HepG2 (cell line): ENCODE results near the gene DMAP1. TPM values are rescaled to one million over a fixed set of nuclear protein-coding genes. Genes with fewer than 3 reads are reported as not detected.
A peak's percentile ranks its signal among the peaks of the same experiment; 100 is the strongest.

ENCODE experiments used
- ADNP ChIP-seq: sonication (generic); formaldehyde crosslinking; IDR thresholded peaks from 2 replicates; pipeline ENCODE4 v1.4.0; 2020; ENCODE audit warnings: missing genetic modification reagents
- ARID2 ChIP-seq: sonication (generic); formaldehyde crosslinking; IDR thresholded peaks from 2 replicates; pipeline ENCODE4 v1.8.1; 2022; ENCODE audit warnings: mild to moderate bottlenecking, missing genetic modification reagents, borderline replicate concordance
- RFX1 ChIP-seq: fragments of 450-650 bp; IDR thresholded peaks from 2 replicates; pipeline ENCODE4 v1.6.1; 2017
- polyA plus RNA-seq, 8 experiments: library from polyadenylated mRNA; depleted of rRNA in 3 of 8; stranded (reverse) in 7 of 8; unstranded in 1 of 8; fragments of >200 nt; fragmentation: Illumina TruSeq in 4 of 8; extraction: Trizol in 4 of 8; gene quantifications; 2 replicates each; pipeline versions ENCODE4 v1.2.1 to v1.2.3, GENCODE V29; 2011 to 2016; ENCODE audit warnings: low read depth in 4 of 8, missing spikeins in 1 of 8, mixed read lengths in 1 of 8; ENCODE audit not compliant: insufficient read depth in 1 of 8
- total RNA-seq, 5 experiments: library from RNA; depleted of rRNA; stranded (reverse); fragments of >200 nt; fragmentation: Illumina TruSeq; extraction: Trizol; gene quantifications; 2 replicates each; pipeline ENCODE4 v1.2.3, GENCODE V29; 2016; ENCODE audit warnings: low read depth in 1 of 5
- TF ChIP-seq, protein P1 (sequence below): sonication (generic); formaldehyde crosslinking; conservative IDR thresholded peaks from 2 replicates; pipeline ENCODE4 v1.4.0; 2020; ENCODE audit warnings: missing genetic modification reagents
- TF ChIP-seq, protein P2 (sequence below): sonication (generic); formaldehyde crosslinking; IDR thresholded peaks from 2 replicates; pipeline ENCODE4 v1.4.0; 2020; ENCODE audit warnings: missing genetic modification reagents; ENCODE audit errors: not compliant biosample characterization
- TF ChIP-seq, protein P3 (sequence below): sonication (generic); formaldehyde crosslinking; IDR thresholded peaks from 2 replicates; pipeline ENCODE4 v1.8.0; 2022; ENCODE audit warnings: mild to moderate bottlenecking, missing genetic modification reagents
- TF ChIP-seq, protein P4 (sequence below): IDR thresholded peaks from 2 replicates; pipeline ENCODE4 v1.6.1; 2016; ENCODE audit warnings: missing genetic modification reagents, missing compliant biosample characterization
- TF ChIP-seq, protein P5 (sequence below): sonication (generic); formaldehyde crosslinking; IDR thresholded peaks from 2 replicates; pipeline ENCODE4 v1.5.0; 2020; ENCODE audit warnings: mild to moderate bottlenecking, missing genetic modification reagents
- TF ChIP-seq, protein P6 (sequence below): sonication (generic); formaldehyde crosslinking; IDR thresholded peaks from 2 replicates; pipeline ENCODE4 v1.5.0; 2020; ENCODE audit warnings: mild to moderate bottlenecking, missing genetic modification reagents, moderate library complexity
- TF ChIP-seq, protein P7 (sequence below): sonication (generic); formaldehyde crosslinking; IDR thresholded peaks from 2 replicates; pipeline ENCODE4 v1.4.0; 2020; ENCODE audit warnings: missing genetic modification reagents

Gene DMAP1
- total and polyA plus RNA-seq, 2 of the 13 experiments (the other 11 are each of a cell fraction or from before 2014, with no cell fraction given) = 17.6 to 32.7 TPM

DNA sequence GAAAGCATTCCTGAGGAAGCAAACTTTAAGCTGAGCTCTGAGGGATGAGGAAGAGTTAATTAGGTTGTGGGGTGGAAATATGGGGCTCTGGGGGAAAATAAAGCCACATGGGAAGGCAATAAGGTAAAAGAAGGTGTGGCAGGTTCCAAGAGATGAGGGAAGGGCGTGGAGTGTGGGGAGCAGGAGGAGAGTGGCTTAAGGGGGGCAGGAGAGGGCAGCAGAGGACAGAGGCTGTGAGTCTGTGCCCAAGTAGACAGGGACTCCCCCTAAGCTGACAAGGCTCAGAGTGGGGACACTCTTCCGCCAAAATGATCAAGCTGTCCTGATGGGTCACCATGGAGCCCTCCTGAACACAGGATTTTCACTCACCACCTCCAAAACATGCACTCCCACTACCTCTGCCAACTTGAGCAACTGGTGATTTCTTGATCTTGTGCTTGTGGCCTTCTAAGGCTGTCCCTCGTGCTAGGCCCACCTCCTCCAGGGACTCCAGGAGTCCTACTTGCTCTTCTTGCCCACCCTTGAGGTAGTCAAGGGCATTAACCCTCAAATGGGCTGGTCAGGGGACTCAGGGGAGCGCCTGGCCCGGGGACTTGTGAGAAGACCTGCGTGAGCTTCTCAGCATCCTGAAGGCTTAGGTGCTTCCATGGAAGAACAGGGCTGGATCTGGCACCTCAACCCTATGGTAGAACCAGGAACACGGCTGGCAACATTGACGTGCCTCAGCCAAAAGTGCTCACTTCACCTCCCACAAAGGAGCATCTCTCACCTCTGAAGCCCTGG, 23.4 kb downstream of the DMAP1 start (continued):
- TF ChIP-seq, protein P1, sequence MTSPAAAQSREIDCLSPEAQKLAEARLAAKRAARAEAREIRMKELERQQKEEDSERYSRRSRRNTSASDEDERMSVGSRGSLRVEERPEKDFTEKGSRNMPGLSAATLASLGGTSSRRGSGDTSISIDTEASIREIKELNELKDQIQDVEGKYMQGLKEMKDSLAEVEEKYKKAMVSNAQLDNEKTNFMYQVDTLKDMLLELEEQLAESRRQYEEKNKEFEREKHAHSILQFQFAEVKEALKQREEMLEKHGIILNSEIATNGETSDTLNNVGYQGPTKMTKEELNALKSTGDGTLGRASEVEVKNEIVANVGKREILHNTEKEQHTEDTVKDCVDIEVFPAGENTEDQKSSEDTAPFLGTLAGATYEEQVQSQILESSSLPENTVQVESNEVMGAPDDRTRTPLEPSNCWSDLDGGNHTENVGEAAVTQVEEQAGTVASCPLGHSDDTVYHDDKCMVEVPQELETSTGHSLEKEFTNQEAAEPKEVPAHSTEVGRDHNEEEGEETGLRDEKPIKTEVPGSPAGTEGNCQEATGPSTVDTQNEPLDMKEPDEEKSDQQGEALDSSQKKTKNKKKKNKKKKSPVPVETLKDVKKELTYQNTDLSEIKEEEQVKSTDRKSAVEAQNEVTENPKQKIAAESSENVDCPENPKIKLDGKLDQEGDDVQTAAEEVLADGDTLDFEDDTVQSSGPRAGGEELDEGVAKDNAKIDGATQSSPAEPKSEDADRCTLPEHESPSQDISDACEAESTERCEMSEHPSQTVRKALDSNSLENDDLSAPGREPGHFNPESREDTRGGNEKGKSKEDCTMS = no peak
- TF ChIP-seq, protein P2, sequence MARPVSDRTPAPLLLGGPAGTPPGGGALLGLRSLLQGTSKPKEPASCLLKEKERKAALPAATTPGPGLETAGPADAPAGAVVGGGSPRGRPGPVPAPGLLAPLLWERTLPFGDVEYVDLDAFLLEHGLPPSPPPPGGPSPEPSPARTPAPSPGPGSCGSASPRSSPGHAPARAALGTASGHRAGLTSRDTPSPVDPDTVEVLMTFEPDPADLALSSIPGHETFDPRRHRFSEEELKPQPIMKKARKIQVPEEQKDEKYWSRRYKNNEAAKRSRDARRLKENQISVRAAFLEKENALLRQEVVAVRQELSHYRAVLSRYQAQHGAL = no peak
- TF ChIP-seq, protein P3, sequence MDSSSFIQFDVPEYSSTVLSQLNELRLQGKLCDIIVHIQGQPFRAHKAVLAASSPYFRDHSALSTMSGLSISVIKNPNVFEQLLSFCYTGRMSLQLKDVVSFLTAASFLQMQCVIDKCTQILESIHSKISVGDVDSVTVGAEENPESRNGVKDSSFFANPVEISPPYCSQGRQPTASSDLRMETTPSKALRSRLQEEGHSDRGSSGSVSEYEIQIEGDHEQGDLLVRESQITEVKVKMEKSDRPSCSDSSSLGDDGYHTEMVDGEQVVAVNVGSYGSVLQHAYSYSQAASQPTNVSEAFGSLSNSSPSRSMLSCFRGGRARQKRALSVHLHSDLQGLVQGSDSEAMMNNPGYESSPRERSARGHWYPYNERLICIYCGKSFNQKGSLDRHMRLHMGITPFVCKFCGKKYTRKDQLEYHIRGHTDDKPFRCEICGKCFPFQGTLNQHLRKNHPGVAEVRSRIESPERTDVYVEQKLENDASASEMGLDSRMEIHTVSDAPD (CRISPR knock-in tag) = no peak
- TF ChIP-seq RFX1 = no peak
- TF ChIP-seq, protein P4, sequence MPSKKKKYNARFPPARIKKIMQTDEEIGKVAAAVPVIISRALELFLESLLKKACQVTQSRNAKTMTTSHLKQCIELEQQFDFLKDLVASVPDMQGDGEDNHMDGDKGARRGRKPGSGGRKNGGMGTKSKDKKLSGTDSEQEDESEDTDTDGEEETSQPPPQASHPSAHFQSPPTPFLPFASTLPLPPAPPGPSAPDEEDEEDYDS (CRISPR knock-in tag) = no peak
- TF ChIP-seq ARID2 (CRISPR knock-in tag) = no peak
- no peak for TF ChIP-seq ADNP (CRISPR knock-in tag)
- TF ChIP-seq, protein P5, sequence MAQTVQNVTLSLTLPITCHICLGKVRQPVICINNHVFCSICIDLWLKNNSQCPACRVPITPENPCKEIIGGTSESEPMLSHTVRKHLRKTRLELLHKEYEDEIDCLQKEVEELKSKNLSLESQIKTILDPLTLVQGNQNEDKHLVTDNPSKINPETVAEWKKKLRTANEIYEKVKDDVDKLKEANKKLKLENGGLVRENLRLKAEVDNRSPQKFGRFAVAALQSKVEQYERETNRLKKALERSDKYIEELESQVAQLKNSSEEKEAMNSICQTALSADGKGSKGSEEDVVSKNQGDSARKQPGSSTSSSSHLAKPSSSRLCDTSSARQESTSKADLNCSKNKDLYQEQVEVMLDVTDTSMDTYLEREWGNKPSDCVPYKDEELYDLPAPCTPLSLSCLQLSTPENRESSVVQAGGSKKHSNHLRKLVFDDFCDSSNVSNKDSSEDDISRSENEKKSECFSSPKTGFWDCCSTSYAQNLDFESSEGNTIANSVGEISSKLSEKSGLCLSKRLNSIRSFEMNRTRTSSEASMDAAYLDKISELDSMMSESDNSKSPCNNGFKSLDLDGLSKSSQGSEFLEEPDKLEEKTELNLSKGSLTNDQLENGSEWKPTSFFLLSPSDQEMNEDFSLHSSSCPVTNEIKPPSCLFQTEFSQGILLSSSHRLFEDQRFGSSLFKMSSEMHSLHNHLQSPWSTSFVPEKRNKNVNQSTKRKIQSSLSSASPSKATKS (CRISPR knock-in tag) = no peak
- TF ChIP-seq, protein P6, sequence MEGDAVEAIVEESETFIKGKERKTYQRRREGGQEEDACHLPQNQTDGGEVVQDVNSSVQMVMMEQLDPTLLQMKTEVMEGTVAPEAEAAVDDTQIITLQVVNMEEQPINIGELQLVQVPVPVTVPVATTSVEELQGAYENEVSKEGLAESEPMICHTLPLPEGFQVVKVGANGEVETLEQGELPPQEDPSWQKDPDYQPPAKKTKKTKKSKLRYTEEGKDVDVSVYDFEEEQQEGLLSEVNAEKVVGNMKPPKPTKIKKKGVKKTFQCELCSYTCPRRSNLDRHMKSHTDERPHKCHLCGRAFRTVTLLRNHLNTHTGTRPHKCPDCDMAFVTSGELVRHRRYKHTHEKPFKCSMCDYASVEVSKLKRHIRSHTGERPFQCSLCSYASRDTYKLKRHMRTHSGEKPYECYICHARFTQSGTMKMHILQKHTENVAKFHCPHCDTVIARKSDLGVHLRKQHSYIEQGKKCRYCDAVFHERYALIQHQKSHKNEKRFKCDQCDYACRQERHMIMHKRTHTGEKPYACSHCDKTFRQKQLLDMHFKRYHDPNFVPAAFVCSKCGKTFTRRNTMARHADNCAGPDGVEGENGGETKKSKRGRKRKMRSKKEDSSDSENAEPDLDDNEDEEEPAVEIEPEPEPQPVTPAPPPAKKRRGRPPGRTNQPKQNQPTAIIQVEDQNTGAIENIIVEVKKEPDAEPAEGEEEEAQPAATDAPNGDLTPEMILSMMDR = peak; percentile 49
- TF ChIP-seq, protein P7, sequence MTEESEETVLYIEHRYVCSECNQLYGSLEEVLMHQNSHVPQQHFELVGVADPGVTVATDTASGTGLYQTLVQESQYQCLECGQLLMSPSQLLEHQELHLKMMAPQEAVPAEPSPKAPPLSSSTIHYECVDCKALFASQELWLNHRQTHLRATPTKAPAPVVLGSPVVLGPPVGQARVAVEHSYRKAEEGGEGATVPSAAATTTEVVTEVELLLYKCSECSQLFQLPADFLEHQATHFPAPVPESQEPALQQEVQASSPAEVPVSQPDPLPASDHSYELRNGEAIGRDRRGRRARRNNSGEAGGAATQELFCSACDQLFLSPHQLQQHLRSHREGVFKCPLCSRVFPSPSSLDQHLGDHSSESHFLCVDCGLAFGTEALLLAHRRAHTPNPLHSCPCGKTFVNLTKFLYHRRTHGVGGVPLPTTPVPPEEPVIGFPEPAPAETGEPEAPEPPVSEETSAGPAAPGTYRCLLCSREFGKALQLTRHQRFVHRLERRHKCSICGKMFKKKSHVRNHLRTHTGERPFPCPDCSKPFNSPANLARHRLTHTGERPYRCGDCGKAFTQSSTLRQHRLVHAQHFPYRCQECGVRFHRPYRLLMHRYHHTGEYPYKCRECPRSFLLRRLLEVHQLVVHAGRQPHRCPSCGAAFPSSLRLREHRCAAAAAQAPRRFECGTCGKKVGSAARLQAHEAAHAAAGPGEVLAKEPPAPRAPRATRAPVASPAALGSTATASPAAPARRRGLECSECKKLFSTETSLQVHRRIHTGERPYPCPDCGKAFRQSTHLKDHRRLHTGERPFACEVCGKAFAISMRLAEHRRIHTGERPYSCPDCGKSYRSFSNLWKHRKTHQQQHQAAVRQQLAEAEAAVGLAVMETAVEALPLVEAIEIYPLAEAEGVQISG = no peak
